ENCODE data around the gene ASPSCR1.

Gene ASPSCR1

GRCh38 chr17:82055965-82056728 lies 78.7 kb downstream of the ASPSCR1 start:
- no peak for DNase-seq

GRCh38 chr17:82056729-82057621 lies 79.5 kb downstream of the ASPSCR1 start:
- no peak for DNase-seq

- no peak for DNase-seq
Measured at GRCh38 chr17:82058230-82058854, 80.9 kb downstream of the ASPSCR1 start.

GRCh38 chr17:82058855-82059249 lies 81.4 kb downstream of the ASPSCR1 start:
- DNase-seq: no peak

- no peak for DNase-seq
Measured at GRCh38 chr17:82059272-82060000, 82.0 kb downstream of the ASPSCR1 start.

- DNase-seq: no peak
Measured at GRCh38 chr17:82060001-82060380, 82.6 kb downstream of the ASPSCR1 start.

GRCh38 chr17:82060614-82061013 lies 83.2 kb downstream of the ASPSCR1 start:
- DNase-seq: no peak

- no peak for DNase-seq
Measured at GRCh38 chr17:82061047-82061925, 83.9 kb downstream of the ASPSCR1 start.

- no peak for DNase-seq
Measured at GRCh38 chr17:82062076-82062983, 84.9 kb downstream of the ASPSCR1 start.

GRCh38 chr17:82062984-82063368 lies 85.5 kb downstream of the ASPSCR1 start:
- no peak for DNase-seq

GRCh38 chr17:82063424-82064415 lies 86.3 kb downstream of the ASPSCR1 start:
- no peak for DNase-seq

GRCh38 chr17:82064433-82065192 lies 87.2 kb downstream of the ASPSCR1 start:
- DNase-seq: no peak

- peak in 1 of 14 donors; percentile 36 for DNase-seq
Measured at GRCh38 chr17:82065193-82065637, 87.8 kb downstream of the ASPSCR1 start.

GRCh38 chr17:82065638-82066303 lies 88.3 kb downstream of the ASPSCR1 start, which contains the start of gene DUS1L:
Gene DUS1L, minus strand, starts transcription at chr17:82065804. Its CDS starts 745 bp downstream, at chr17:82065059.
- DNase-seq: peak in 9 of 14 donors; percentile 9 to 77 (median 38)

Measured in C1 segment of cervical spinal cord (tissue), 14 donors.